HEK293 (cell line): ENCODE measurements around the gene LDLR.
"Not testable (repeated sequence)": the region's sequence is repeated elsewhere in the genome, so short reads cannot be mapped to it uniquely, and the experiment has no call there.

ENCODE experiments used
- CTCF ChIA-PET: fragments of 350-600 bp; formaldehyde crosslinking; extraction: SDS; loops from one replicate; lab custom pipeline; 2021; ENCODE audit warnings: antibody characterized with exemption; lab: Yijun Ruan, JAX
- POLR2A ChIA-PET: fragments of 300-600 bp; formaldehyde crosslinking; extraction: SDS; loops from one replicate; lab custom pipeline; 2020; ENCODE audit warnings: antibody characterized with exemption, inconsistent platforms; lab: Yijun Ruan, JAX
- H3K27ac ChIP-seq: fragments of 200-500 bp; sonication (Bioruptor generic); 2 replicates; pipeline ENCODE4 v1.5.1; 2014; ENCODE audit warnings: low read depth, low read length, control low read depth, inconsistent platforms; ENCODE audit errors: extremely low read depth
- H3K36me3 ChIP-seq, 2 experiments: fragments of 200-500 bp in 1 of 2; sonication (Bioruptor generic) in 1 of 2; 1 replicate in 1 of 2; 2 replicates in 1 of 2; pipeline ENCODE4 v1.5.1; 2014 to 2017; ENCODE audit warnings: inconsistent platforms in 2 of 2, low read length in 2 of 2; ENCODE audit not compliant: control insufficient read depth in 2 of 2, insufficient read depth in 1 of 2
- H3K4me1 ChIP-seq: fragments of 200-500 bp; sonication (Bioruptor generic); 2 replicates; pipeline ENCODE4 v1.5.1; 2014; ENCODE audit warnings: mild to moderate bottlenecking, low read length, inconsistent platforms; ENCODE audit not compliant: control insufficient read depth, insufficient read depth
- H3K4me3 ChIP-seq: 2 replicates; pipeline ENCODE4 v1.5.1; 2011; ENCODE audit warnings: low read depth, mild to moderate bottlenecking, control low read depth, low read length, moderate library complexity
- H3K9me3 ChIP-seq: fragments of 200-500 bp; sonication (Bioruptor generic); 2 replicates; pipeline ENCODE4 v1.5.1; 2014; ENCODE audit warnings: low read depth, low read length, inconsistent platforms; ENCODE audit not compliant: control insufficient read depth, insufficient read depth
- GLIS1 ChIP-seq: fragments of 450-650 bp; formaldehyde crosslinking; IDR thresholded peaks from 2 replicates; pipeline ENCODE4 v1.5.1; 2016; ENCODE audit warnings: missing biosample characterization, missing genetic modification characterization
- IKZF3 ChIP-seq: fragments of 450-650 bp; IDR thresholded peaks from 2 replicates; pipeline ENCODE4 v1.5.0; 2018; ENCODE audit warnings: missing biosample characterization, mild to moderate bottlenecking, missing genetic modification characterization, moderate library complexity
- PRDM2 ChIP-seq: fragments of 450-650 bp; formaldehyde crosslinking; IDR thresholded peaks from 2 replicates; pipeline ENCODE4 v1.5.1; 2016; ENCODE audit warnings: missing biosample characterization, missing genetic modification characterization, borderline replicate concordance
- ZNF121 ChIP-seq: fragments of 450-650 bp; formaldehyde crosslinking; IDR thresholded peaks from 2 replicates; pipeline ENCODE4 v1.5.1; 2016; ENCODE audit warnings: missing biosample characterization, missing genetic modification characterization
- ZNF223 ChIP-seq: fragments of 450-650 bp; formaldehyde crosslinking; IDR thresholded peaks from 2 replicates; pipeline ENCODE4 v1.5.1; 2016; ENCODE audit warnings: missing biosample characterization, missing genetic modification characterization
- ZNF37A ChIP-seq: fragments of 450-650 bp; IDR thresholded peaks from 2 replicates; pipeline ENCODE4 v1.5.1; 2018; ENCODE audit warnings: missing biosample characterization, missing genetic modification characterization
- ZNF391 ChIP-seq: fragments of 450-650 bp; formaldehyde crosslinking; IDR thresholded peaks from 2 replicates; pipeline ENCODE4 v1.5.1; 2016; ENCODE audit warnings: low read depth, missing biosample characterization, missing genetic modification characterization, borderline replicate concordance
- ZNF426 ChIP-seq: fragments of 450-650 bp; formaldehyde crosslinking; IDR thresholded peaks from 2 replicates; pipeline ENCODE4 v1.5.1; 2017; ENCODE audit warnings: missing biosample characterization, missing genetic modification characterization, mild to moderate bottlenecking, inconsistent platforms, moderate library complexity
- ZNF704 ChIP-seq: fragments of 450-650 bp; formaldehyde crosslinking; IDR thresholded peaks from 2 replicates; pipeline ENCODE4 v1.5.1; 2016; ENCODE audit warnings: missing biosample characterization, missing genetic modification characterization

The LDLR gene

GRCh38 chr19:11115895-11116446 lies 26.7 kb downstream of the LDLR start (continued):
- TF ChIP-seq PRDM2 (tag by site-specific recombination) = no peak
- TF ChIP-seq ZNF426 (tag by site-specific recombination) = no peak
- TF ChIP-seq ZNF704 (tag by site-specific recombination) = no peak
- no peak for TF ChIP-seq GLIS1

- Histone ChIP-seq H3K9me3 (no peaks in the 10 kb centered on the region), H3K27ac (no peak overlapping the region), H3K36me3 (peaks cover 28 to 81% of the 10 kb centered on the region in 2 experiments), H3K4me3 (no peak overlapping the region), H3K4me1 (no peaks in the 10 kb centered on the region)
- CTCF ChIA-PET = interaction anchor here (2.0 kb wide), 1 partner anchor 10 kb away, joined by 16 read pairs; no protein-coding TSS in a partner anchor
- POLR2A ChIA-PET = no interaction called here
- TF ChIP-seq IKZF3 (tag by site-specific recombination) (no peak), ZNF391 (tag by site-specific recombination) (no peak), ZNF37A (tag by site-specific recombination) (no peak)
Measured at GRCh38 chr19:11116507-11116906, 27.2 kb downstream of the LDLR start.

- H3K9me3 ChIP-seq, H3K27ac ChIP-seq, POLR2A ChIA-PET, H3K4me1 ChIP-seq, H3K4me3 ChIP-seq: not testable (repeated sequence)
- peaks cover 14 to 82% of the 10 kb centered on the region in 2 experiments for H3K36me3 ChIP-seq
- CTCF ChIA-PET = interaction anchor here (0.6 to 2.5 kb wide), 5 partner anchors 8 to 363 kb away, joined by 3 to 10 read pairs (median 5); no protein-coding TSS in a partner anchor
Measured at GRCh38 chr19:11121963-11122362, 32.7 kb downstream of the LDLR start.

GRCh38 chr19:11123114-11123513 lies 33.9 kb downstream of the LDLR start:
- H3K4me3 ChIP-seq = no peak overlapping the region
- ChIA-PET POLR2A (no interaction called here), CTCF (interaction anchor here (1.1 kb wide), 1 partner anchor 87 kb away, joined by 3 read pairs; no protein-coding TSS in a partner anchor)
- H3K36me3 ChIP-seq = peaks cover 19 to 81% of the 10 kb centered on the region in 2 experiments
- no peak for TF ChIP-seq ZNF223 (tag by site-specific recombination)
- H3K9me3 ChIP-seq = no peaks in the 10 kb centered on the region
- H3K4me1 ChIP-seq = no peaks in the 10 kb centered on the region
- no peak overlapping the region for H3K27ac ChIP-seq

- peaks cover 20 to 83% of the 10 kb centered on the region in 2 experiments for H3K36me3 ChIP-seq
- TF ChIP-seq ZNF121 = peak; percentile 94
- POLR2A ChIA-PET, H3K4me3 ChIP-seq, H3K9me3 ChIP-seq, H3K4me1 ChIP-seq, H3K27ac ChIP-seq: not testable (repeated sequence)
- CTCF ChIA-PET = interaction anchor here (0.8 to 1.2 kb wide), 2 partner anchors 83 to 185 kb away, joined by 4 to 5 read pairs; no protein-coding TSS in a partner anchor
Measured at GRCh38 chr19:11124157-11124556, 34.9 kb downstream of the LDLR start.
